Peyer's patch (tissue), 4 donors: ENCODE results near the gene IPO11.

Experiments
- CTCF ChIP-seq, 6 experiments: fragments of 450-650 bp in 4 of 6; fragments of 200-600 bp in 2 of 6; sonication (generic) in 1 of 6; IDR thresholded peaks; one replicate each; pipeline ENCODE4 v1.5.1; 2017 to 2019; ENCODE audit warnings: antibody characterized with exemption in 6 of 6, mild to moderate bottlenecking in 3 of 6, moderate library complexity in 1 of 6
- POLR2A ChIP-seq, 2 donors: fragments of 450-650 bp; IDR thresholded peaks; one replicate each; pipeline ENCODE4 v1.5.1; 2017; ENCODE audit warnings: antibody characterized with exemption in 2 of 2, mild to moderate bottlenecking in 2 of 2, moderate library complexity in 2 of 2

DNA sequence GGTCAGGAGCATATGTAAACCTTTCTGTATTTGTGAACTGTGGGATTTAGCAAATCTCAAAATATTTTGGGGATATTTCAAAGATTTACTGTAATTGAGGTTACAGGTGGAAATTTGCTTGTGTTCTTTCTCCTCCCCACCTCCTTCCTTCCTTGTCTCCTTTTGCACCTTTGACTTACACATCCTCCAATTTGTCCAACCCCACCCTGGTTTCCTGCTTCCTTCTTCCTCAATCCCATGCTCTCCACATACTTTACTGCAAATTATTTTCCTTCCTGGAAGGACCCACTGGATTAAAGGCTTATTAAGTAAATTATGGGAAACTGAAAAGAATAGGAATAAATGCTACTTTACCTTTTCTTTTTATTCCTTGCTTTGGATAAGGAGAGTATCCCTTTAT lies 91.6 kb downstream of the IPO11 start:
- no peak for TF ChIP-seq CTCF (IDR thresholded peaks at IDR 0.05)
- TF ChIP-seq POLR2A (IDR thresholded peaks at IDR 0.05), result no peak
